GM12874 (cell line): ENCODE results near the gene CENATAC.

Source experiments
- CTCF ChIP-seq: IDR thresholded peaks from 2 replicates; pipeline ENCODE4 v1.5.1; 2011; ENCODE audit warnings: low read depth, mild to moderate bottlenecking, control low read depth, low read length, moderate library complexity; ENCODE audit not compliant: insufficient read depth

CENATAC gene

GRCh38 chr11:118961189-118961588 lies 36.7 kb upstream of the CENATAC start:
- no peak for TF ChIP-seq CTCF

GRCh38 chr11:118961591-118961990 lies 36.3 kb upstream of the CENATAC start:
- TF ChIP-seq CTCF, result no peak

GRCh38 chr11:118971646-118972045 lies 26.3 kb upstream of the CENATAC start, which contains the start of gene FOXR1:
Gene FOXR1 (plus strand): TSS chr11:118971761. CDS start chr11:118971932, 171 bp downstream.
- no peak for TF ChIP-seq CTCF

- no peak for TF ChIP-seq CTCF
These were observed 24.0 kb upstream of the CENATAC start for GRCh38 chr11:118973985-118974384.

- no peak for TF ChIP-seq CTCF
These were observed 21.9 kb upstream of the CENATAC start for GRCh38 chr11:118975771-118976709.

- TF ChIP-seq CTCF, result no peak
These were observed 18.5 kb upstream of the CENATAC start for GRCh38 chr11:118979434-118979833.

- TF ChIP-seq CTCF, result no peak
These were observed 17.6 kb upstream of the CENATAC start for GRCh38 chr11:118980191-118980881.
